Kidney glomerular epithelial cell (primary cell): ENCODE results near the gene BMP8A.
"Not testable (repeated sequence)": the region's sequence is repeated elsewhere in the genome, so short reads cannot be mapped to it uniquely, and the experiment has no call there.

Source experiments
- DNase-seq: peaks from one replicate; lab custom pipeline; 2025; lab: John Stamatoyannopoulos, UW

BMP8A gene

DNA sequence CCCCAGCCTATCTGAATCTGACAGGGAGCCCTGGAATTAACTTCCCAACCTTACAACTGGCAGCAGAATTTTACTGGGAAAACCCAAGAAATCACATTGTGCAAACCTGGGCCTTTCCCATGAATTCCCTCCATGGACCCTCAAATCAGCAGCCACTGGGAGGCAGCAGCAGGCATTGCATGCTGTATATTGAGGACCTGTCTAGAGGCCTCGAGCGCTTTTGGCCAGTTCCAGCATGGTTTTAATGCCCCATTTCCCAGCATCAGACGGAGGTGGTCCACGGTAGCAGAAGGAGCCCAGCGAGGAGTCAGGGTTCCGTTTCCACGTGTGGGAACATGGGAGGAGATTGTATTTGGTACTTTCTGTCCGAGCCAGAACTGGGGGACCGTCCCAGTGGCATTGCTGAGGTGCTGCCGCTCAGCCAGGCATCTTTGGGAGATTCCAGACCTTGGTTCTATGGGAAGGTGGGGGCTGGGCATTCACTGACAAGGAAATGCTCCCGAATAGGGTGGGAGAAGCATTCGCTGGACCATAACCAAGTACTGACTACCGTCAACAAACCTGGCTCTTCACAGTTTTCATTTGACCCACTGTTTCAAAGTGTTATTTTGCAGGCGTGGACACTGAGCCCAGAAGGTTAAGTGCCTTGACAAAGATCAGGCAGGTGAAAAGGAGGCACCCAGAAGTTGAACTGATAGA lies 15.9 kb downstream of the BMP8A start:
- no peak for DNase-seq

- DNase-seq, result no peak
Measured at GRCh38 chr1:39508266-39508665, 16.8 kb downstream of the BMP8A start.

- no peak for DNase-seq
Measured at GRCh38 chr1:39508857-39509305, 17.4 kb downstream of the BMP8A start.

DNA sequence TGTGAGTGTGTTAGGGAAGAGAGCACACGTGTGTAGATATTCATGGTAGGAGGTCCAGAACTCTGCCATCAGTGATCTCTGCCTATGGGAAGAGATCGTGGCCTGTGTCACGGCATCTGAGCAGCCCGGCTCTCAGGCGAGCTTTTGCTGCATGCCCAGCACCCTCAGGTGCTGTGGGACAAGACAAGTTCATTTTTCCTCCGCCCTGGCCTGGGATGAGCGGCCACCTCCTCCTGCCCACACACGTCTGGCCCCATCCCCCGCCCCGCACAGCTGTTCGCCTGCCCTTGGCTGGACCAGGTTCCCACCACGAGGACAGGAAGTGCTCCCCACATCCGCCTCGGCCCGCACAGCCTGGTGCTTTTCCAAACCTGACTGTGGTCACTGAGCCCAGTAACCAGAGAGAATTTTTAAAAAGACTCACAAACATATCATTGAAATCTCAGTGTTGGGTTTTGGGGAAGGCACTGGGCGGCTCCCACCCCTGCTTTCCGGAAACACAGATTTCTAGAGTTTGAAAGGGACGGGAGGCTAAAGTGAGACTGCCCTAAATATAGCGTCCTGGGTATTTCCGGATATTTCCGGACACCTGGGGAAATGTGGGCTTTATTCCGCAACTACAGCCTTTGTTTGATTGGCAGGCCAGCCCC lies 18.0 kb downstream of the BMP8A start:
- no peak for DNase-seq

DNA sequence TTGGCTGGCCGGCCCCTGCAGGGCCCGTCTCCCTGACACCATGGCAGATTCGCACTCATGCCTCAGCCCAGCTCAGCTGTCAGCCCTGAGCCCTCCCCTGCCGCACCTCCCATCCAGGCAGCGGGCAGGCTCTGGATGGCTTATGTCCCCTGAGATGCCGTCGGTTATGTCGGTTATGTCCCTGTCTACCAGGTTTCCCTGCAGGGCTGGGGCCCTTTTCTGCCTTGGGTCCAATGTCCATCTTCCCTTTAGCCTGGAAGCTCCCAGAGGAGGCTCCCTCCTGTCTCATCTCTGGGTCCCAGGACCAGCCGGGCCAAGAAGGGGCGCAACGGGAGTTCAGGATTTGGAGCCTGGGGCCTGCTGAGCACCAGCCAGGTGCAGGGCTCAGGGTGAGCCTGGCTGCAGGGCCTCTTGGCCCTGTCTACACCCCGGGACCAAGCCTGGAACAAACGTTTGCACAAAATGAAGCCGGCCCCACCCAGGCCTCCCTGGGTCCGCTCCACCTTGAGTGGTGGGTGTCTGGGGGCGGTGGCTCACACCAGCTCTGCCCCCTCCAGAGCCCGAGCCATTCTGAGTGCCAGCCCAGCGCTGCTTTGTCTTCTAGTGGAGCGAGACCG lies 19.2 kb downstream of the BMP8A start:
- not testable (repeated sequence) for DNase-seq

DNA sequence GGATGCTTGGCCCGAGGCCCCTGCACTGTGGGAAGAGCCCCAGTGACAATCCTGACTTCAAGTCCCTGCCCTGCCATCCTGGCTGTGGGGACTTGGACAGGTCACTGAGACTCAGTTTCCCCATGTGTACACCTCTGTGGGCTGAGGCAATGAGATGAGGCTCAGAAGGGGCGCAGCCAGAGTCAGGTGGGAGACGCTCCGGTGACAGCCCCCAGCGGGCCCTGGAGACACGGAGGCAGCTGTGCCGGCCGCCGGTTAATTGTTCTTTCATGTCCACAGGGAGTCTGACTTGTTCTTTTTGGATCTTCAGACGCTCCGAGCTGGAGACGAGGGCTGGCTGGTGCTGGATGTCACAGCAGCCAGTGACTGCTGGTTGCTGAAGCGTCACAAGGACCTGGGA lies 20.0 kb downstream of the BMP8A start:
- DNase-seq, result not testable (repeated sequence)

GRCh38 chr1:39512234-39512847 lies 20.9 kb downstream of the BMP8A start:
- DNase-seq, result not testable (repeated sequence)

GRCh38 chr1:39514710-39515124 lies 23.3 kb downstream of the BMP8A start:
- not testable (repeated sequence) for DNase-seq

DNA sequence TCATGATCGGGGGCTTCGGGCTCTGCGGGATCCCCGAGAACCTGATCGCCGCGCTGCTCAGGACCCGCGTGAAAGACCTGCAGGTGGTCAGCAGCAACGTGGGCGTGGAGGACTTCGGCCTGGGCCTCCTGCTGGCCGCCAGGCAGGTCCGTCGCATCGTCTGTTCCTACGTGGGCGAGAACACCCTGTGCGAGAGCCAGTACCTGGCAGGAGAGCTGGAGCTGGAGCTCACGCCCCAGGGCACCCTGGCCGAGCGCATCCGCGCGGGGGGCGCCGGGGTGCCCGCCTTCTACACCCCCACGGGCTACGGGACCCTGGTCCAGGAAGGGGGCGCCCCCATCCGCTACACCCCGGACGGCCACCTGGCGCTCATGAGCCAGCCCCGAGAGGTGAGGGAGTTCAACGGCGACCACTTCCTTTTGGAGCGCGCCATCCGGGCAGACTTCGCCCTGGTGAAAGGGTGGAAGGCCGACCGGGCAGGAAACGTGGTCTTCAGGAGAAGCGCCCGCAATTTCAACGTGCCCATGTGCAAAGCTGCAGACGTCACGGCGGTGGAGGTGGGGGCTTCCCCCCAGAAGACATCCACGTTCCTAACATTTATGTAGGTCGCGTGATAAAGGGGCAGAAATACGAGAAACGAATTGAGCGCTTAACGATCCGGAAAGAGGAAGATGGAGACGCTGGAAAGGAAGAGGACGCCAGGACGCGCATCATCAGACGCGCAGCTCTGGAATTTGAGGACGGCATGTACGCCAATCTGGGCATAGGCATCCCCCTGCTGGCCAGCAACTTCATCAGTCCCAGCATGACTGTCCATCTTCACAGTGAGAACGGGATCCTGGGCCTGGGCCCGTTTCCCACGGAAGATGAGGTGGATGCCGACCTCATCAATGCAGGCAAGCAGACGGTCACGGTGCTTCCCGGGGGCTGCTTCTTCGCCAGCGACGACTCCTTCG lies 24.0 kb downstream of the BMP8A start:
- not testable (repeated sequence) for DNase-seq

- peak; percentile 3 for DNase-seq
Measured at GRCh38 chr1:39516841-39517240, 25.4 kb downstream of the BMP8A start.

DNA sequence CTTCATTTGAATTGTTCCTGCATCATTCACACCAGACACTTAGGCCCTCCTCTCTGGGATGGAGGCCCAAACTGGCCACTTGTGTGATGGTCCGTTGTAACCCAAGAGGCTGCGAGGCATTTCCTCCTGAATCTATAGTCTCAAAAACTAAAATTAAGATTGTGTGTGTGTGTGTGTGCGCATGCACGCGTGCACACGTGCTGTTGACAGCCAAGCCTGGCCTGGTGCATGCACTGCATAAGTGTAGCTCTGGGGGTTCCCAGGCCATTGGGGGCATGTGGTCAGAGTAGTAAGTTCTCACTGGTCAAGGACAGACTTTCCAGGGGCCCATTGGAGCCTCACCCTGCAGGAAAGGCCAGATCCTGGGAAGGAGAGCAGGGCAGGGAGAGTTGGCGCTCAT lies 26.5 kb downstream of the BMP8A start:
- not testable (repeated sequence) for DNase-seq

DNA sequence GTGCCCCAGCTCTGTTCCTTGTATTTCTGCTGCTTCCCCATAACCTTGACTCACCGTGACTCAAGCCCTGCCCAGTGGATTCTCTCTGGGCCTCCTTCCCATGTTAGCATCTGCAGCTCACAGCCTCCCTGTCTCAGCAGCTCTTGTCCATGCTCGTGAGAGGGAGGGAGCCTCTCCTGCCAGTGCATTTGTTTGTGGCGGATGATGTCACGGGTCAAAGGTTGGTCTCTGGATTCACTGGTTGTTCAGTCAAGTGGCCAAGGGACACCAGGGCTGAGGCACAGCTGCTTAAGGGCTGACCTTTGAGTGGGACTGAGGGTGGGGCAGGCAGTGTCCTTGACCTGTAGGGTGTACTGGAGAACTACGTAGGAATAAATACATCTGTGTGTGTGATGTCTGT lies 27.9 kb downstream of the BMP8A start:
- DNase-seq, result not testable (repeated sequence)

- DNase-seq, result not testable (repeated sequence)
Measured at GRCh38 chr1:39522221-39522620, 30.8 kb downstream of the BMP8A start.

DNA sequence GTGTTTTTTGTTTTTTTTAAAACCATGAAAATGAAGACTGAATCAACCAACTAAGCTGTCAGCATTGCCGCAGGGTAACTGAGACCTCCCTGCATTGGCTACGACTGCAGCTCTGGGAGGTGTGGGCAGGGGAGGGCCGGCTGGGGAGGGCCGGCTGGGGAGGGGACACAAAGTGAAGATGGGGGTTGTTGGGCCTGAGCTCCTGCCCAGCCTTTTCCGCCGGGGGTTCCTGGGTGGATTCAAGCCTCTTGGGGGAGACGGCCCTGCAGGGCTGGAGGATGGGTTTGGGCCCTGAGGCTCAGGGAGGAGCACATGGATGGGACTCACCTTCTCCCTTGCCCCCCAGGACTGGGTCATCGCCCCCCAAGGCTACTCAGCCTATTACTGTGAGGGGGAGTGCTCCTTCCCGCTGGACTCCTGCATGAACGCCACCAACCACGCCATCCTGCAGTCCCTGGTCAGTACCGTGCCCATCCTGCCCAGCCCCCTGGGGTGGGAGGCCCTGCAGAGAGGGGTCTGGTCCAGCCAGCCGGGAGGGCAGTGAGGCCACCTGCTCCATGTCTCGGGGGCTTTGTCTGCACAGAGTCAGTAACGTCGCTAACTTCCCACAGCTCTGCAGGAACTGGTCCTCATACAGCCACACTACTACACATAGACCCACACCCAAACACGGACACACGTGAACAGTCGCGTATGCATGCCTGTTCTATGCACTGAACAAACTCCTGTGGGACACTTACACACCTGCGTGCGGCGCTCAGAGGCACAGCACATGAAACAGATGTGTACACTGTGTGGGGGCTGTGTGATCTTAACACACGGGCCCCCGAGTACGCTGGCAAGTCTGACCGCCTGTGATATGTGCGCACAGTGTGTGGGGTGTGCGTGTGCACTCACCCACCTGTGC lies 31.5 kb downstream of the BMP8A start:
- no peak for DNase-seq

- DNase-seq, result no peak
Measured at GRCh38 chr1:39524171-39524570, 32.7 kb downstream of the BMP8A start.

GRCh38 chr1:39524591-39525365 lies 33.3 kb downstream of the BMP8A start:
- DNase-seq, result no peak

GRCh38 chr1:39525366-39526165 lies 34.1 kb downstream of the BMP8A start:
- no peak for DNase-seq

- no peak for DNase-seq
Measured at GRCh38 chr1:39526466-39527189, 35.2 kb downstream of the BMP8A start.
